HL-60/S4 treated with phorbol 12-myristate 13-acetate at 8.2 ng/mL for 4 days and 3 days (cell line): Measurements from ENCODE around the gene KIRREL3.

Source experiments
- in situ Hi-C: fragments of 300-500 bp; cut with MboI; formaldehyde crosslinking; loops from 2 replicates; pipeline ENCODE4 v1.15.0; 2022; ENCODE audit warnings: low sequenced_read_pairs

KIRREL3 gene

GRCh38 chr11:126548581-126549550 lies 451.7 kb downstream of the KIRREL3 start:
- in situ Hi-C loops, result no loop called here

- in situ Hi-C loops, result no loop called here
Measured at GRCh38 chr11:126547691-126548090, 452.9 kb downstream of the KIRREL3 start.

DNA sequence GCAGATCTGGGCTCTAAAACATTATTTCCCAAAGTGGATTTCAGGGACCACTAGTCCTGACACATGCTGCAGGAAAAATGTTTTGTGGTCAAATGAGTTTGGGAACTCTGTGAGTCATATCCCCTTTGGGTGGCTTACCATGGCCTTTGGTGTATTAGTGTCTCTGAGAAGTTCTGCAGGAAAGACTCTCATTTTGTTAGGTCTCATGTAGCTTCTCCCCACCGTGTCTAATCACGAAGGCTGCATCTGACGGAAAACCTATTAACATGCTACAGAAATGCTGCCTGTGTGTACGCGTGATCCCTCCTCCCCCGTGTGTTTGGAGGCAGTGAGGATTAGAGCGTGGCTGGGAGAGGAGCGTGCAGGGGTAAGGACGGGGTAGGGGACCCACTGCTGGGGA lies 453.4 kb downstream of the KIRREL3 start:
- in situ Hi-C loops, result no loop called here

GRCh38 chr11:126546694-126547093 lies 453.9 kb downstream of the KIRREL3 start:
- in situ Hi-C loops, result no loop called here

- in situ Hi-C loops, result no loop called here
Measured at GRCh38 chr11:126546191-126546590, 454.4 kb downstream of the KIRREL3 start.

DNA sequence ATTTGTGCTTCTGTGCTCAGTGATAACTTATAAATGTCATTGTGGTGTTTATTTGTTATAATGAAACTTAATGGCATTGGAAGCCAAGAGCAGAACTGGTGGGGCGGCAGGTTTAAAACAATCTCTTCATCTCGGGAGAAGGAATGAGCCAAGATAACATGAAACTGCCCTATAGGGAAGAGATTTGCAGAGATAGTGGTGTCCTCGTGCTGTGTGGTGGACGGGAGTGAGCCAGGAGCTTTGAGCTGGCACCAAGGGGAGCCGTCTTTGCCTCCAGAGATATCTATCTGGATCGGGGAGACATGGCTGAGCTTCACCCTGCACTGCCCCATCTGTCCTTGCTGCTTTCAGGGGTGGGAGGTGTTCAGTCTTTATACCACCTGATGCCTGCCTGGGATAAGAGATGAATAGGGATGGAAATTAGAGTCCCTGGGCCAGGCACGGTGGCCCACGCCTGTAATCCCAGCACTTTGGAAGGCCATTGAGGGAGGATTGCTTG lies 455.5 kb downstream of the KIRREL3 start:
- in situ Hi-C loops, result no loop called here

DNA sequence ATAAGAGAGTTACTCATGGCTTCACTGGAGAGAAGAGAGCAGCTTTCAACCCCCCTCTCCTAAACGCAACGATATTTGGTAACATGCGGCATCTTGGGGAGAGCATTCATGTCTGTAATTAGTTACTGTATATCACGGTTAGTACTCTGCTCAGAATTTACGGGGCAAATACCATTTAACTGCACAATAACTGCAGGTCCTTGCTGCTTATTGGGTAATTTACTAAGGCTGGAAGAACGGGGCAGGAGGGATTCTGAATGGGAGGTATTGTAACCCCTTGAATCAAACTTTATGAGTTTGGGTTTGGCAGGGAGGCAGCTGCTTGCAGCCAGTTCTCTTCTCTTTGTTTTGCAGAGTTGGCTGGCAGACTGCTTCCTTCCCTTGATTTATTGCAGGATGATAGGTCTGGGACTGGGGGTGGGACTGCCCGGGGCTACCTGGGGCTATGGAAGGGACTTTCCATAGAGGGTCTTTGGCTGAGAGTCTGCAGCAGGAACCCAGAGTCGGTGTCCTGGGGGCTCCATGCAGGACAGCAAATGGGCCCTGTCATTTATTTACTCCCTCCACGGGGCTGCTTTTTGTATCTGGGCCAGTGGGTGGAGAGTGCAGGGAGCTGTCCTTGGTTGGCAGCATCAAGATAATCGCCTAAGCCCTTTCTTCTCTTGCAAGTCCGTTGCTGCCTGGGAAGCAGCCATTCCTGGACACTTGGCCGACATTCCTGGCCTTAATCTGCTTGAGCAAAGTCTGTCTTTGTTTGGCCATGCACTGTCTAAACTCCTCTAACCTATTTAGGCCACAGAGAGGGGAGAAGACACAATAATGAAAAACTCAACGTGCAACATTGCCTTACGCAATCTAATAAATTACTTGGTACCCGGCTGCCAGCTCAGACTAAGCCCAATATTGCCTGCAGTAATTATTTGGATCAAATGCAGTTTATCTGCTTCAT lies 456.2 kb downstream of the KIRREL3 start:
- in situ Hi-C loops, result no loop called here

DNA sequence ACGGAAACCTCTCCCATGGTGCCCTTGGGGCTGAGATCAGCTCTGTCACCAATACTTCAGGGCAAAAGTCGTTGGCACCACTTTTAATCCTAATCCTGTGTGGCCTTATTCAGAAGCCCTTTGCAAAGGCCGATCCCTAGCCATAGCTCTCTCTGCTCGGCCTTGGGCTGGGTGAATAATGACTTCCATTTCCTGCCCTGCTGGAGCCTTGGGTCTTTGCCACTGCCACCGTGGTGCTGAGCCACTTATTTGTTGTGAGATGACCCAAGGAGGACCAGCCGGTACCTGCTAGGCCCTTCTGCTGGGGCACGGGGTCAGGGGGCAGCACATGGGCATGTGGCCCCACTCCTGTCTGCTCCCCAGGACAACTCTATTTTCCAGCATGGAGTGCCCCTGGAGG lies 456.9 kb downstream of the KIRREL3 start:
- in situ Hi-C loops, result no loop called here

DNA sequence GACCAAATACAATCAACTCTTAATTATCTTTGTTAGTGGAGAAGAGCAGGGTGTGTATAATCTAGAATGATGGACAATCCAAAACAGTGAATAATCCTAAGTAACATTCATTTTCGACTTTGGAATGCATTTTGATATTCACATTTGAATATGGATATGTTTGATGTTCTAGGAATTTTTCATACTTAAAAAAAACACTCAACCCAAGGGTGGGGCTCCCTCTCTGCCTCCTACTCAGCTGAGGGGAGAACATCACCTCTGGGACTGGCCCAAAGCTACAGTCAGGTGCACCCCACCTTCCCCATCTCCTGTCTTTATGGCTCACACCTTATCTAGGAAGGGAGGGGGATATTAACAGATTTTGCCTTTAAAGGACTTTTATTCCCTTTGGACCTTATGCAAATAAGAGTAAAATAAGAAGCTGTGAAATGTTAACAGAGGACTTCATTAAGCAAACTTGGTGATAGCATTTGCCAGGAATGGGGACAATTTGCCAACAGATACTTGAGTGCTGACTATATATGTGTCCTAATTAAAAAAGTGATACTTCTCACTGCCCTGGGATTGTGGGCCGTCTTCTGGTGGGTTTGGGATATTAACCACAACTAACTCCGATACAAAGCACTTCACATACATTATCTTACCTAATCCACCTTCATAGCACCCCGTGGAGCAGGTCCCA lies 458.1 kb downstream of the KIRREL3 start:
- in situ Hi-C loops, result no loop called here

GRCh38 chr11:126538071-126538470 lies 462.5 kb downstream of the KIRREL3 start:
- in situ Hi-C loops, result no loop called here

DNA sequence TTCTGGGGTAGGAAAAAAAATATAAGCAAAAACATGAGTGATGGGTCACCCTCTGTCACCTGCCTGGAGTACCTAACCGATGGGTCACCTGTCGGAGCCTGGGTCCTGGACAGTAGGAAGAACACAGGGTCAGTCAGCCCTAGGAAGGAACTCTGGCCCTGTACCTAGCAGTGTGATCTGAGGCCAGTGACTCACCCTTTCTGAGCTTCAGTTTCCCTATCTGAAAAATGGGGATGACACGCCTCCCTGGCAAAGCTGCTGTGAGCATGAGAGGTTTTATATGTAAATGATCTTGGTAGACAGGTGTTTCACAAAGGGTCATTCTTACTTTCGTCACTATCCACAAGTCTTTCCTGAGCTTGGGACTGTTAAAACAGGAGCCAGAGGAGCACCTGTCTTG lies 463.1 kb downstream of the KIRREL3 start:
- in situ Hi-C loops, result no loop called here

DNA sequence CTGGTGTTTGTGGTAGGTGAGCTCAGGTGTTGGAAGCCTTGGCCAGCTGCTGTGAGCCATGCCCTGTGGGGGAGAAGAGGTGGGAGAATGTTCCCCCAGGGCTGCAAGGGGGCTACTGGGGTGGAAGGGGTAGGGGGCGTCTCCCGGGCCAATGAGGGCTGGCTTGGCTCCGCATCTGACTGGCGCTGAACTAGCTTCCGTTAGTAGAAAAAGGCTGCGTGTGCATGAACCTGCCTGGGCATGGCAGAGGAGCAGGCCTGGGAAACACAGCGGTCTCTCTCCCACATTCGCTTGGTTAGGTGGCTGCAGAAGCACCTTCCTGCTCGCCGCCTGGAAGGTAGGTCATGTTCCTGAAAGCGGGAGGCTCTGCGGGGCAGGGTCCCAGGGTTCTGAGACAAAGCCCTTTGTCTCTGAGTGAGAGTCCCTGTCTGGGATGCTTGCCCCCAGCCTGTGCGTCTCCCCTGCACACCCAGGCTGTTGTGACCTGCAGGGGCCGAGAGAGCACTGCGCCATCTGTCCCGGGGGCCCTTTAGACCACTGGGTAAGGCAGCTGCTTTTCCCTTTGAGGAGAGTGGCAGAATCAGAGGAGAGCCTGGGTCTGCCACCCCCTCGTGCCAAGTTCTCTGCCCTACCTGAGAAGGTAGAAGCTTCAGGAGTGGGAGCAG lies 466.3 kb downstream of the KIRREL3 start:
- in situ Hi-C loops, result no loop called here

GRCh38 chr11:126533560-126533959 lies 467.0 kb downstream of the KIRREL3 start:
- in situ Hi-C loops, result no loop called here

GRCh38 chr11:126530416-126530815 lies 470.2 kb downstream of the KIRREL3 start:
- in situ Hi-C loops, result no loop called here

DNA sequence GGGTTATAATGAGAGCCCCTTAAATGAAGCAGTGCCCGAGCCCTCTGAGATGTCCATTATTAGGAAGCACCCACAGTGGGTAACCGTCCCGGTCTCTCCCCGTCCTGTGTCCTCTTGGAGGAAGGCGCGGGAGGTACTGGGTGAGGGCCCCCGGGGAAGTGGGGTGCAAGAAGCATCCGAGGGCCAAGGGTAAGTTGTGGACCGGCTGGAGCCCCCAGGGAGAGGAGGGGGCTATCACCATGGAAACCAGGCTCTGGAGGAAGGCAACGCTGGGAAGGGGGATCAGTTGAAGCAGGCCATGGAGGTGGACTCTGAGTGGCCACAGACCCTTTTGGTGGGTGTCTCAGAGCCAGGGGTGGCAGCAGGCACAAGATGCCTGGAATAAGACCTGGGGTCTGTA lies 471.5 kb downstream of the KIRREL3 start:
- in situ Hi-C loops, result no loop called here

GRCh38 chr11:126528075-126528474 lies 472.5 kb downstream of the KIRREL3 start:
- in situ Hi-C loops, result no loop called here

GRCh38 chr11:126527651-126528050 lies 472.9 kb downstream of the KIRREL3 start:
- in situ Hi-C loops, result no loop called here

DNA sequence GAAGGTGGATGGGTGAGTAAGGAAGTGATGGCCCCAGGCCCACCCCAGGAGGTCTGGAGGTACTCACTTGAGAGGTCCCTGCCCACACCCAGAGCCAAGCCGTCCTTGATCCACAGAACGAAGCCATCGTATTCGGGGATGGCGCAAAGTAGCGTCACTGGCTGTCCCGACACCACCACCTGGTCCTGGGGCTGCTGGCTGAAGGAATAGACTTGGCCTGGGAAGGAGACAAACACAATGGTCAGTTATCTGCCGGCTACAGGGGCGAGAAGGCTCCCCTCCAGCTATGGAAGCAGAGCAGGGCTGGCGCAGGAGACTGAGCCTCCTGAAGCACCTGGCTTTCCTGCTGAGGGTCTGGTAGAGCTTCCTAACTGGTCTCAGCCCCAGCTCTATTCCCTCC lies 474.1 kb downstream of the KIRREL3 start:
- in situ Hi-C loops, result no loop called here

- in situ Hi-C loops, result no loop called here
Measured at GRCh38 chr11:126525702-126526101, 474.9 kb downstream of the KIRREL3 start.

DNA sequence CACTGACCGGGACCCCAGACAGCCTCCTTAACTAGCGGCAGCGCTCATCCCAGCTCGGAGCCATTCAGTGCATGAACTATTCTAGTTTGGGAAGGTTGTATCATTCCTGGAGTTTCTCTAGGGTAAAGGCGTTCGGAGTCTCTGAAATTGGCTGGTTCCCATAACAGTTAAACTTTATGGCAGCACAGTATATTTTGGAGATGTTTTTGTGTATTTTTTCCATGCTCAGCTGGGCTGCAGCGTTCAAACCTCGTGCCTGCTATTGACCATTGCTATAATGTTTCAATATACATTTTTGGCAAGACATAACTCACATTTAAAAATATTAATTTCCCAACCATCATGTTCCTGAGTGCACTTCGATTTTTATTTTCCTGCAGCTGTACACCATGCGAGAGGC lies 475.4 kb downstream of the KIRREL3 start:
- in situ Hi-C loops, result no loop called here
